GM04504 (cell line): ENCODE results near the gene ARHGAP19.
"Not testable (repeated sequence)": the region's sequence is repeated elsewhere in the genome, so short reads cannot be mapped to it uniquely, and the experiment has no call there.

Source experiments
- DNase-seq: peaks from one replicate; pipeline ENCODE4 v3.0.0-alpha.2; 2012; ENCODE audit warnings: low read depth

The ARHGAP19 gene

GRCh38 chr10:97321032-97321803 is 28.8 kb upstream of the ARHGAP19 start:
- DNase-seq, result no peak

- DNase-seq, result no peak
Observed at GRCh38 chr10:97320480-97321031, 28.1 kb upstream of the ARHGAP19 start.

GRCh38 chr10:97319671-97320479 is 27.4 kb upstream of the ARHGAP19 start:
- no peak for DNase-seq

- DNase-seq, result peak; percentile 74
Observed at GRCh38 chr10:97318772-97319651, 26.6 kb upstream of the ARHGAP19 start, which contains the start of gene FRAT1. FRAT1 (plus strand) TSS chr10:97319271; CDS start chr10:97319454, 183 bp downstream.

- DNase-seq, result no peak
Observed at GRCh38 chr10:97314671-97315070, 22.2 kb upstream of the ARHGAP19 start.

- no peak for DNase-seq
Observed at GRCh38 chr10:97312897-97313296, 20.5 kb upstream of the ARHGAP19 start.

- DNase-seq, result no peak
Observed at GRCh38 chr10:97311111-97311626, 18.7 kb upstream of the ARHGAP19 start.

- DNase-seq, result no peak
Observed at GRCh38 chr10:97307866-97308780, 15.7 kb upstream of the ARHGAP19 start.

- no peak for DNase-seq
Observed at GRCh38 chr10:97307441-97307840, 15.0 kb upstream of the ARHGAP19 start.

- DNase-seq, result no peak
Observed at GRCh38 chr10:97302088-97302791, 9.8 kb upstream of the ARHGAP19 start.

- DNase-seq, result no peak
Observed at GRCh38 chr10:97300980-97301379, 8.5 kb upstream of the ARHGAP19 start.

GRCh38 chr10:97298223-97298571 is 5.8 kb upstream of the ARHGAP19 start:
- DNase-seq, result no peak

GRCh38 chr10:97297556-97298222 is 5.3 kb upstream of the ARHGAP19 start:
- DNase-seq, result no peak

- no peak for DNase-seq
Observed at GRCh38 chr10:97292862-97293198, 393 bp upstream of the ARHGAP19 start.

- no peak for DNase-seq
Observed at GRCh38 chr10:97291357-97292096, 910 bp downstream of the ARHGAP19 start.

GRCh38 chr10:97290576-97291356 is 1.7 kb downstream of the ARHGAP19 start:
- DNase-seq, result not testable (repeated sequence)

GRCh38 chr10:97290076-97290475 is 2.4 kb downstream of the ARHGAP19 start:
- DNase-seq, result not testable (repeated sequence)

- no peak for DNase-seq
Observed at GRCh38 chr10:97280783-97281182, 11.7 kb downstream of the ARHGAP19 start.
